HepG2 (cell line): ENCODE results near the gene NBR1. TPM values are rescaled to one million over a fixed set of nuclear protein-coding genes. Genes with fewer than 3 reads are reported as not detected.

Experiments used
- ARNTL ChIP-seq: sonication (generic); formaldehyde crosslinking; IDR thresholded peaks from 2 replicates; pipeline ENCODE4 v1.4.0; 2020; ENCODE audit warnings: mild to moderate bottlenecking, missing genetic modification reagents
- ERF ChIP-seq: IDR thresholded peaks from 2 replicates; pipeline ENCODE4 v1.6.1; 2018; ENCODE audit warnings: missing biosample characterization, missing genetic modification reagents
- GTF3A ChIP-seq: sonication (generic); formaldehyde crosslinking; conservative IDR thresholded peaks from 2 replicates; pipeline ENCODE4 v1.4.0; 2020; ENCODE audit warnings: mild to moderate bottlenecking, missing genetic modification reagents
- HNRNPH1 ChIP-seq: fragments of 200-400 bp; formaldehyde crosslinking; optimal IDR thresholded peaks from 2 replicates; pipeline ENCODE3; 2017; ENCODE audit warnings: mild to moderate bottlenecking, low read depth, low read length
- MTA1 ChIP-seq: sonication (generic); formaldehyde crosslinking; IDR thresholded peaks from 2 replicates; pipeline ENCODE4 v1.4.0; 2020; ENCODE audit warnings: missing genetic modification reagents, mild to moderate bottlenecking, borderline replicate concordance
- POLR2AphosphoS2 ChIP-seq: IDR thresholded peaks from 2 replicates; pipeline ENCODE4 v1.6.1; 2011; ENCODE audit warnings: low read depth, low read length, improper control_type of control experiment
- PRDM15 ChIP-seq: sonication (generic); formaldehyde crosslinking; IDR thresholded peaks from 2 replicates; pipeline ENCODE4 v1.4.0; 2020; ENCODE audit warnings: missing genetic modification reagents
- PRMT3 ChIP-seq: sonication (generic); formaldehyde crosslinking; IDR thresholded peaks from 2 replicates; pipeline ENCODE4 v1.8.1; 2022; ENCODE audit warnings: low read depth, mild to moderate bottlenecking, moderate library complexity, missing genetic modification reagents, borderline replicate concordance
- TCF7 ChIP-seq: sonication (generic); IDR thresholded peaks from 2 replicates; pipeline ENCODE4 v1.6.1; 2016; ENCODE audit warnings: antibody characterized with exemption, low read depth
- TOPORS ChIP-seq: sonication (generic); formaldehyde crosslinking; IDR thresholded peaks from 2 replicates; pipeline ENCODE4 v1.8.0; 2023; ENCODE audit warnings: mild to moderate bottlenecking, missing genetic modification reagents
- ZBTB37 ChIP-seq: sonication (generic); formaldehyde crosslinking; IDR thresholded peaks from 2 replicates; pipeline ENCODE4 v1.4.0; 2020; ENCODE audit warnings: mild to moderate bottlenecking, missing genetic modification reagents
- ZNF276 ChIP-seq: sonication (generic); formaldehyde crosslinking; IDR thresholded peaks from 2 replicates; pipeline ENCODE4 v1.4.0; 2020; ENCODE audit warnings: mild to moderate bottlenecking, low read depth, missing genetic modification reagents
- ZNF670 ChIP-seq: sonication (generic); formaldehyde crosslinking; IDR thresholded peaks from 2 replicates; pipeline ENCODE4 v1.8.0; 2022; ENCODE audit warnings: mild to moderate bottlenecking, missing genetic modification reagents, borderline replicate concordance
- ZNF788 ChIP-seq: sonication (generic); formaldehyde crosslinking; IDR thresholded peaks from 2 replicates; pipeline ENCODE4 v1.5.0; 2020; ENCODE audit warnings: mild to moderate bottlenecking, missing genetic modification reagents, borderline replicate concordance
- polyA plus RNA-seq, 8 experiments: library from polyadenylated mRNA; depleted of rRNA in 3 of 8; stranded (reverse) in 7 of 8; unstranded in 1 of 8; fragments of >200 nt; fragmentation: Illumina TruSeq in 4 of 8; extraction: Trizol in 4 of 8; gene quantifications; 2 replicates each; pipeline versions ENCODE4 v1.2.1 to v1.2.3, GENCODE V29; 2011 to 2016; ENCODE audit warnings: low read depth in 4 of 8, missing spikeins in 1 of 8, mixed read lengths in 1 of 8; ENCODE audit not compliant: insufficient read depth in 1 of 8
- total RNA-seq, 5 experiments: library from RNA; depleted of rRNA; stranded (reverse); fragments of >200 nt; fragmentation: Illumina TruSeq; extraction: Trizol; gene quantifications; 2 replicates each; pipeline ENCODE4 v1.2.3, GENCODE V29; 2016; ENCODE audit warnings: low read depth in 1 of 5
- TF ChIP-seq, protein P1 (sequence below): IDR thresholded peaks from 2 replicates; pipeline ENCODE4 v1.6.1; 2018; ENCODE audit warnings: missing genetic modification reagents
- TF ChIP-seq, protein P2 (sequence below): sonication (generic); formaldehyde crosslinking; IDR thresholded peaks from 2 replicates; pipeline ENCODE4 v1.5.1; 2020; ENCODE audit warnings: missing genetic modification reagents, mild to moderate bottlenecking, borderline replicate concordance
- TF ChIP-seq, protein P3 (sequence below): sonication (generic); formaldehyde crosslinking; IDR thresholded peaks from 2 replicates; pipeline ENCODE4 v1.4.0; 2020; ENCODE audit warnings: missing genetic modification reagents
- TF ChIP-seq, protein P4 (sequence below): sonication (generic); formaldehyde crosslinking; IDR thresholded peaks from 2 replicates; pipeline ENCODE4 v1.4.0; 2020; ENCODE audit warnings: mild to moderate bottlenecking, missing genetic modification reagents

The NBR1 gene
- total and polyA plus RNA-seq, 2 of the 13 experiments (the other 11 are each of a cell fraction or from before 2014, with no cell fraction given): 51.7 to 121 TPM

- peak; percentile 88 for TF ChIP-seq TCF7
- TF ChIP-seq GTF3A (CRISPR knock-in tag): no peak
- peak; percentile 68; the same call in 1 of the 2 replicates for TF ChIP-seq ZNF788
- TF ChIP-seq, protein P1, sequence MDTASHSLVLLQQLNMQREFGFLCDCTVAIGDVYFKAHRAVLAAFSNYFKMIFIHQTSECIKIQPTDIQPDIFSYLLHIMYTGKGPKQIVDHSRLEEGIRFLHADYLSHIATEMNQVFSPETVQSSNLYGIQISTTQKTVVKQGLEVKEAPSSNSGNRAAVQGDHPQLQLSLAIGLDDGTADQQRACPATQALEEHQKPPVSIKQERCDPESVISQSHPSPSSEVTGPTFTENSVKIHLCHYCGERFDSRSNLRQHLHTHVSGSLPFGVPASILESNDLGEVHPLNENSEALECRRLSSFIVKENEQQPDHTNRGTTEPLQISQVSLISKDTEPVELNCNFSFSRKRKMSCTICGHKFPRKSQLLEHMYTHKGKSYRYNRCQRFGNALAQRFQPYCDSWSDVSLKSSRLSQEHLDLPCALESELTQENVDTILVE (CRISPR knock-in tag): no peak
- no peak for TF ChIP-seq ZNF670
- TF ChIP-seq ERF (CRISPR knock-in tag): peak; percentile 42; the same call in 1 of the 2 replicates
- TF ChIP-seq ZNF276 (CRISPR knock-in tag): no peak
- 0 out of 2 replicates have a peak, but pooled peaks have one; percentile 22 for TF ChIP-seq MTA1
- no peak for TF ChIP-seq ARNTL
- TF ChIP-seq, protein P2, sequence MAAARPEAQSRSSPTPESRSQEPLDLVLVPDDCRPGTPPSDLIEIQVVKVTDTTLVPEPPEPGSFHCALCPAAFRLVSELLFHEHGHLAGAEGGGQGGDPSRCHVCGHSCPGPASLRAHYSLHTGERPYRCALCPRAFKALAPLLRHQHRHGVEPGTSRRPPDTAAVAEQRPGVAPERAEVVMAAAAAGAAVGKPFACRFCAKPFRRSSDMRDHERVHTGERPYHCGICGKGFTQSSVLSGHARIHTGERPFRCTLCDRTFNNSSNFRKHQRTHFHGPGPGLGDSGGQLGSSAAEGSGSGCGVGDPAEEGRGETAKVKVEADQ (CRISPR knock-in tag): peak; percentile 67; the same call in 1 of the 2 replicates
- TF ChIP-seq, protein P3, sequence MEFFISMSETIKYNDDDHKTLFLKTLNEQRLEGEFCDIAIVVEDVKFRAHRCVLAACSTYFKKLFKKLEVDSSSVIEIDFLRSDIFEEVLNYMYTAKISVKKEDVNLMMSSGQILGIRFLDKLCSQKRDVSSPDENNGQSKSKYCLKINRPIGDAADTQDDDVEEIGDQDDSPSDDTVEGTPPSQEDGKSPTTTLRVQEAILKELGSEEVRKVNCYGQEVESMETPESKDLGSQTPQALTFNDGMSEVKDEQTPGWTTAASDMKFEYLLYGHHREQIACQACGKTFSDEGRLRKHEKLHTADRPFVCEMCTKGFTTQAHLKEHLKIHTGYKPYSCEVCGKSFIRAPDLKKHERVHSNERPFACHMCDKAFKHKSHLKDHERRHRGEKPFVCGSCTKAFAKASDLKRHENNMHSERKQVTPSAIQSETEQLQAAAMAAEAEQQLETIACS (CRISPR knock-in tag): no peak
- no peak for TF ChIP-seq POLR2AphosphoS2
- TF ChIP-seq, protein P4, sequence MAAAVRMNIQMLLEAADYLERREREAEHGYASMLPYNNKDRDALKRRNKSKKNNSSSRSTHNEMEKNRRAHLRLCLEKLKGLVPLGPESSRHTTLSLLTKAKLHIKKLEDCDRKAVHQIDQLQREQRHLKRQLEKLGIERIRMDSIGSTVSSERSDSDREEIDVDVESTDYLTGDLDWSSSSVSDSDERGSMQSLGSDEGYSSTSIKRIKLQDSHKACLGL: no peak
- no peak for TF ChIP-seq ZBTB37 (CRISPR knock-in tag)
- no peak for TF ChIP-seq HNRNPH1
- TF ChIP-seq PRDM15 (CRISPR knock-in tag): no peak
- TF ChIP-seq TOPORS (CRISPR knock-in tag): no peak
- TF ChIP-seq PRMT3 (CRISPR knock-in tag): no peak
Observed at GRCh38 chr17:43134774-43135453, 36.1 kb upstream of the NBR1 start (continued).
